ENCODE data around the gene UNC79. TPM values are rescaled to one million over a fixed set of nuclear protein-coding genes. Genes with fewer than 3 reads are reported as not detected.

Gene UNC79
- total RNA-seq, 4 donors from 2014 or later: 0.30 TPM; not detected in 3

GRCh38 chr14:93525696-93526451 lies 95.1 kb downstream of the UNC79 start:
- Histone ChIP-seq H3K4me1 (no peaks in the 10 kb centered on the region), H3K9me3 (peaks cover 5% of the 10 kb centered on the region), H3K36me3 (no peaks in the 10 kb centered on the region), H3K27me3 (no peaks in the 10 kb centered on the region), H3K4me3 (no peak overlapping the region), H3K27ac (no peak overlapping the region)
- TF ChIP-seq CTCF (IDR thresholded peaks at IDR 0.05): no peak
- no peak for TF ChIP-seq POLR2AphosphoS5 (IDR thresholded peaks at IDR 0.05)
- no peak for TF ChIP-seq POLR2A (IDR thresholded peaks at IDR 0.05)
- TF ChIP-seq EP300 (IDR thresholded peaks at IDR 0.05): no peak
- DNase-seq (ENCODE audit: low spot score in 2 of 2): no peak
- 95% methylated on average over 2 of the region's 2 CpGs for WGBS

- 33% methylated on average over 4 of the region's 4 CpGs for WGBS
- no peak overlapping the region for H3K4me3 ChIP-seq
- no peak for TF ChIP-seq EP300 (IDR thresholded peaks at IDR 0.05)
- no peak for TF ChIP-seq CTCF (IDR thresholded peaks at IDR 0.05)
- TF ChIP-seq POLR2A (IDR thresholded peaks at IDR 0.05): no peak
- TF ChIP-seq POLR2AphosphoS5 (IDR thresholded peaks at IDR 0.05): no peak
- H3K4me1 ChIP-seq: no peaks in the 10 kb centered on the region
- H3K36me3 ChIP-seq: no peaks in the 10 kb centered on the region
- no peak for DNase-seq (ENCODE audit: low spot score in 2 of 2)
- no peak overlapping the region for H3K27ac ChIP-seq
- H3K27me3 ChIP-seq: no peaks in the 10 kb centered on the region
- no peaks in the 10 kb centered on the region for H3K9me3 ChIP-seq
These were observed 96.5 kb downstream of the UNC79 start for GRCh38 chr14:93527203-93527607.

GRCh38 chr14:93528884-93529558 lies 98.3 kb downstream of the UNC79 start:
- Histone ChIP-seq H3K4me1 (no peaks in the 10 kb centered on the region), H3K27me3 (no peaks in the 10 kb centered on the region), H3K27ac (no peak overlapping the region), H3K9me3 (no peaks in the 10 kb centered on the region), H3K4me3 (no peak overlapping the region), H3K36me3 (no peaks in the 10 kb centered on the region)
- 78% methylated on average over 1 of the region's 1 CpG for WGBS
- no peak for TF ChIP-seq POLR2A (IDR thresholded peaks at IDR 0.05)
- TF ChIP-seq POLR2AphosphoS5 (IDR thresholded peaks at IDR 0.05): no peak
- no peak for TF ChIP-seq EP300 (IDR thresholded peaks at IDR 0.05)
- no peak for TF ChIP-seq CTCF (IDR thresholded peaks at IDR 0.05)
- no peak for DNase-seq (ENCODE audit: low spot score in 2 of 2)

GRCh38 chr14:93531644-93532043 lies 100.9 kb downstream of the UNC79 start:
- Histone ChIP-seq H3K27me3 (no peaks in the 10 kb centered on the region), H3K4me1 (no peaks in the 10 kb centered on the region), H3K4me3 (no peak overlapping the region), H3K27ac (no peak overlapping the region), H3K36me3 (no peaks in the 10 kb centered on the region), H3K9me3 (no peaks in the 10 kb centered on the region)
- 69% methylated on average over 1 of the region's 1 CpG for WGBS
- DNase-seq (ENCODE audit: low spot score in 2 of 2): no peak
- TF ChIP-seq EP300 (IDR thresholded peaks at IDR 0.05) (no peak), POLR2A (IDR thresholded peaks at IDR 0.05) (no peak), CTCF (IDR thresholded peaks at IDR 0.05) (no peak), POLR2AphosphoS5 (IDR thresholded peaks at IDR 0.05) (no peak)

GRCh38 chr14:93532541-93532940 lies 101.8 kb downstream of the UNC79 start:
- Histone ChIP-seq H3K4me3 (no peak overlapping the region), H3K9me3 (no peaks in the 10 kb centered on the region), H3K27ac (no peak overlapping the region), H3K27me3 (no peaks in the 10 kb centered on the region), H3K4me1 (no peaks in the 10 kb centered on the region), H3K36me3 (no peaks in the 10 kb centered on the region)
- 54% methylated on average over 2 of the region's 2 CpGs for WGBS
- TF ChIP-seq POLR2A (IDR thresholded peaks at IDR 0.05) (no peak), CTCF (IDR thresholded peaks at IDR 0.05) (no peak), EP300 (IDR thresholded peaks at IDR 0.05) (no peak), POLR2AphosphoS5 (IDR thresholded peaks at IDR 0.05) (no peak)
- no peak for DNase-seq (ENCODE audit: low spot score in 2 of 2)
